ENCODE results near the gene CBX2.

The CBX2 gene

GRCh38 chr17:79735096-79735495, 42.9 kb upstream of the CBX2 start:
- Histone ChIP-seq H3K4me3 (ENCODE audit: insufficient read depth, low read length, poor library complexity, severe bottlenecking) (no peak overlapping the region), H3F3A (ENCODE audit: insufficient read depth) (no peaks in the 10 kb centered on the region), H3K79me2 (ENCODE audit: insufficient read depth, low read length) (no peaks in the 10 kb centered on the region), H4K20me1 (ENCODE audit: low read depth, low read length) (no peaks in the 10 kb centered on the region), H3K27me3 (ENCODE audit: low read length) (no peaks in the 10 kb centered on the region), H3K9ac (ENCODE audit: low read length) (no peak overlapping the region), H3K9me3 (ENCODE audit: insufficient read depth, low read length) (no peaks in the 10 kb centered on the region), H3K36me3 (ENCODE audit: low read length) (no peaks in the 10 kb centered on the region), H2AFZ (ENCODE audit: low read depth, low read length, severe bottlenecking) (no peak overlapping the region), H3K27ac (ENCODE audit: low read depth, low read length) (no peak overlapping the region), H3K9me2 (replicated peaks; ENCODE audit: insufficient read depth, low read length) (no peaks in the 10 kb centered on the region), H3K4me2 (ENCODE audit: low read depth, low read length, poor library complexity, severe bottlenecking) (no peak overlapping the region)
- TF ChIP-seq EZH2phosphoT487 (conservative IDR thresholded peaks at IDR 0.05; ENCODE audit: low read length): no peak
- TF ChIP-seq CTCF (IDR thresholded peaks at IDR 0.05; ENCODE audit: insufficient read depth, low read length, poor library complexity, severe bottlenecking): no peak

- H3K9ac ChIP-seq (ENCODE audit: low read length): no peak overlapping the region
- no peaks in the 10 kb centered on the region for H3K27me3 ChIP-seq (ENCODE audit: low read length)
- no peaks in the 10 kb centered on the region for H4K20me1 ChIP-seq (ENCODE audit: low read depth, low read length)
- H3K36me3 ChIP-seq (ENCODE audit: low read length): no peaks in the 10 kb centered on the region
- no peak overlapping the region for H3K27ac ChIP-seq (ENCODE audit: low read depth, low read length)
- H3K9me3 ChIP-seq (ENCODE audit: insufficient read depth, low read length): no peaks in the 10 kb centered on the region
- H3K4me2 ChIP-seq (ENCODE audit: low read depth, low read length, poor library complexity, severe bottlenecking): no peak overlapping the region
- H3F3A ChIP-seq (ENCODE audit: insufficient read depth): no peaks in the 10 kb centered on the region
- no peaks in the 10 kb centered on the region for H3K79me2 ChIP-seq (ENCODE audit: insufficient read depth, low read length)
- H2AFZ ChIP-seq (ENCODE audit: low read depth, low read length, severe bottlenecking): no peak overlapping the region
- no peak for TF ChIP-seq CTCF (IDR thresholded peaks at IDR 0.05; ENCODE audit: insufficient read depth, low read length, poor library complexity, severe bottlenecking)
- no peak for TF ChIP-seq EZH2phosphoT487 (conservative IDR thresholded peaks at IDR 0.05; ENCODE audit: low read length)
- no peaks in the 10 kb centered on the region for H3K9me2 ChIP-seq (replicated peaks; ENCODE audit: insufficient read depth, low read length)
- H3K4me3 ChIP-seq (ENCODE audit: insufficient read depth, low read length, poor library complexity, severe bottlenecking): no peak overlapping the region
Observed at GRCh38 chr17:79737046-79737921, 40.7 kb upstream of the CBX2 start.

- H4K20me1 ChIP-seq (ENCODE audit: low read depth, low read length): no peaks in the 10 kb centered on the region
- TF ChIP-seq CTCF (IDR thresholded peaks at IDR 0.05; ENCODE audit: insufficient read depth, low read length, poor library complexity, severe bottlenecking) (no peak), EZH2phosphoT487 (conservative IDR thresholded peaks at IDR 0.05; ENCODE audit: low read length) (no peak)
- no peaks in the 10 kb centered on the region for H3K9me3 ChIP-seq (ENCODE audit: insufficient read depth, low read length)
- H3K9ac ChIP-seq (ENCODE audit: low read length): no peak overlapping the region
- no peak overlapping the region for H2AFZ ChIP-seq (ENCODE audit: low read depth, low read length, severe bottlenecking)
- no peak overlapping the region for H3K27ac ChIP-seq (ENCODE audit: low read depth, low read length)
- no peak overlapping the region for H3K4me2 ChIP-seq (ENCODE audit: low read depth, low read length, poor library complexity, severe bottlenecking)
- no peak overlapping the region for H3K4me3 ChIP-seq (ENCODE audit: insufficient read depth, low read length, poor library complexity, severe bottlenecking)
- no peaks in the 10 kb centered on the region for H3K27me3 ChIP-seq (ENCODE audit: low read length)
- H3K36me3 ChIP-seq (ENCODE audit: low read length): no peaks in the 10 kb centered on the region
- no peaks in the 10 kb centered on the region for H3F3A ChIP-seq (ENCODE audit: insufficient read depth)
- no peaks in the 10 kb centered on the region for H3K9me2 ChIP-seq (replicated peaks; ENCODE audit: insufficient read depth, low read length)
- H3K79me2 ChIP-seq (ENCODE audit: insufficient read depth, low read length): no peaks in the 10 kb centered on the region
Observed at GRCh38 chr17:79737922-79738578, 39.9 kb upstream of the CBX2 start.

Measured in SU-DHL-6 (cell line).